Prostate gland (tissue), 2 donors: ENCODE measurements around the gene EXOC5.
"Not testable (repeated sequence)": the region's sequence is repeated elsewhere in the genome, so short reads cannot be mapped to it uniquely, and the experiment has no call there.

Source experiments
- POLR2A ChIP-seq: fragments of 450-650 bp; IDR thresholded peaks from one replicate; pipeline ENCODE4 v1.6.1; 2016; ENCODE audit warnings: antibody characterized with exemption, mild to moderate bottlenecking
- TF ChIP-seq, protein P1 (sequence below), 4 experiments: fragments of 200-600 bp in 2 of 4; fragments of 450-650 bp in 2 of 4; sonication (generic) in 2 of 4; IDR thresholded peaks; 1 replicate in 3 of 4; 2 replicates in 1 of 4; pipeline ENCODE4 v1.5.1; 2016 to 2019; ENCODE audit warnings: antibody characterized with exemption in 4 of 4, mild to moderate bottlenecking in 2 of 4, moderate library complexity in 2 of 4

DNA sequence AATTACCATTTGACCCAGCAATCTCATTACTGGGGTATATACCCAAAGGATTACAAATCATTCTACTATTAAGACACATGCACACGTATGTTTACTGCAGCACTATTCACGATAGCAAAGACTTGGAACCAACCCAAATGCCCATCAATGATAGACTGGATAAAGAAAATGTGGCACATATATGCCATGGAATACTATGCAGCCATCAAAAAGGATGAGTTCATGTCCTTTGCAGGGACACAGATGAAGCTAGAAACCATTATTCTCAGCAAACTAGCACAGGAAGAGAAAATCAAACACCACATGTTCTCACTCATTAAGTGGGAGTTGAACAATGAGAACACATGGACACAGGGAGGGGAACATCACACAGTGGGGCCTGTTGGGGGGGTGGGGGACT lies 40.4 kb downstream of the EXOC5 start:
- not testable (repeated sequence) for TF ChIP-seq POLR2A
- TF ChIP-seq, protein P1, sequence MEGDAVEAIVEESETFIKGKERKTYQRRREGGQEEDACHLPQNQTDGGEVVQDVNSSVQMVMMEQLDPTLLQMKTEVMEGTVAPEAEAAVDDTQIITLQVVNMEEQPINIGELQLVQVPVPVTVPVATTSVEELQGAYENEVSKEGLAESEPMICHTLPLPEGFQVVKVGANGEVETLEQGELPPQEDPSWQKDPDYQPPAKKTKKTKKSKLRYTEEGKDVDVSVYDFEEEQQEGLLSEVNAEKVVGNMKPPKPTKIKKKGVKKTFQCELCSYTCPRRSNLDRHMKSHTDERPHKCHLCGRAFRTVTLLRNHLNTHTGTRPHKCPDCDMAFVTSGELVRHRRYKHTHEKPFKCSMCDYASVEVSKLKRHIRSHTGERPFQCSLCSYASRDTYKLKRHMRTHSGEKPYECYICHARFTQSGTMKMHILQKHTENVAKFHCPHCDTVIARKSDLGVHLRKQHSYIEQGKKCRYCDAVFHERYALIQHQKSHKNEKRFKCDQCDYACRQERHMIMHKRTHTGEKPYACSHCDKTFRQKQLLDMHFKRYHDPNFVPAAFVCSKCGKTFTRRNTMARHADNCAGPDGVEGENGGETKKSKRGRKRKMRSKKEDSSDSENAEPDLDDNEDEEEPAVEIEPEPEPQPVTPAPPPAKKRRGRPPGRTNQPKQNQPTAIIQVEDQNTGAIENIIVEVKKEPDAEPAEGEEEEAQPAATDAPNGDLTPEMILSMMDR (IDR thresholded peaks at IDR 0.05): not testable (repeated sequence)
